GM18951 (cell line): ENCODE data around the gene ZBTB16.

ENCODE experiments used
- POLR2A ChIP-seq: IDR thresholded peaks from 4 replicates; pipeline ENCODE4 v1.6.1; 2011; ENCODE audit warnings: mild to moderate bottlenecking; ENCODE audit not compliant: insufficient read length, insufficient read depth; ENCODE audit errors: extremely low read depth
- in situ Hi-C: fragments of 300-500 bp; cut with MboI; formaldehyde crosslinking; loops from one replicate; pipeline ENCODE4 v1.12.0; 2022; ENCODE audit warnings: low sequenced_read_pairs, mixed read lengths, inconsistent platforms; ENCODE audit not compliant: unreplicated experiment

The ZBTB16 gene

DNA sequence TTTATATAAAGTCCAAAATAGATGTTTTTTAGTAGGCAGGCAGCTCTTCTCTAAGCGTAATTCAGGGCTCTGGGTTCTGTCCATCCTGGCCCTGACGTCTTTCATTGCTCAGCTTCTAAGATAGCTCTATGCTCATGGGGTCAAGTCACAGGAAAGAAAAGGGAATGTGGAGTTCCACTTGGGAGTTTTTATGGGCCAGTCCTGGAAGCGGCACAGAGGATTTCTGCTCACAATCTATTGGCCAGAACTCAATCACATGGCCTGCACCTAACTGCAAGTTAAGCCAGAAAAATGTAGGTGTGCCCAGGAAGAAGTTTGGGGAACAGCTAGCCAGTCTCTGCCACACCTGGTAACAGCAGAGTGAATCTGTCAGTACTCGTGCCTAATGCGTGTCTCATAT, 7.4 kb upstream of the ZBTB16 start:
- in situ Hi-C loops: no loop called here

DNA sequence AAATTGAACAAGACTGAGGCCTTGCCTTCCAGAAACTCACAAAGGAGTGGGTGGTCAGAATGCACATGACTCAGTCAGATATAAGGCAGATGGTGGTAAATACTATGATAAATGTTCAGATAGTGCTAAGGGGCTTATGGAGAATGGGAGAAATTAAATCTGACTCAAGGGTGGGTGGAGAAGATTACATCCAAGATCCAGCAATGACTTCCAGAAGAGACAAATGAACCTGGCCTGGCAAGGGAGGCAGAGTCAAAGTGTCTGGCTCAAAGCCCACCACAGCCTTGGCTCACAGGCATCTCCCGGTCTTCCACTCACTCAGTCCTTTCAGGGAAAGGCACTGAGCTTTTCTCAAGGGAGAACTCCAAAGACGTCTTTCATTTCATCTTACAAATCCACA, 6.1 kb upstream of the ZBTB16 start:
- no peak for TF ChIP-seq POLR2A
- in situ Hi-C loops: no loop called here

More for the DNA sequence above, 7.4 kb upstream of the ZBTB16 start:
- TF ChIP-seq POLR2A: no peak

DNA sequence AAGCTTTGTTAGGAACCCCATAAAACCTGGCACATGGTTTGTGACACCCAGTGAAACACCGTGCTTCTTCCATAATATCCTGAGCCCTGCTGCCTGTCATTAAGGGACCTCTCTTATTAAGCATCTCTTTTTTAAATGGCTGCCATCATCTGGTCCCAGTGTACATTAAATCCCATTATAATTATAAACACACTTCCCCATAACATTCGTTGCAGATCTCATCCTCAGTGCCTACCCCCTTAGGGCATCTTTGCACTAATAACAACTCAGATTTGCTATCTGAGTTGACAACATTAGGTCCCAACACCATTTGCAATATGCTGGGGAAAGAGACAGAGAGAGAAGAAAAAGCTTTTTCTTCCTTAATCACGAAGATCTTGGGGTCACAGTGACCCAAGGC, 4.7 kb upstream of the ZBTB16 start:
- in situ Hi-C loops: no loop called here
- TF ChIP-seq POLR2A: no peak

DNA sequence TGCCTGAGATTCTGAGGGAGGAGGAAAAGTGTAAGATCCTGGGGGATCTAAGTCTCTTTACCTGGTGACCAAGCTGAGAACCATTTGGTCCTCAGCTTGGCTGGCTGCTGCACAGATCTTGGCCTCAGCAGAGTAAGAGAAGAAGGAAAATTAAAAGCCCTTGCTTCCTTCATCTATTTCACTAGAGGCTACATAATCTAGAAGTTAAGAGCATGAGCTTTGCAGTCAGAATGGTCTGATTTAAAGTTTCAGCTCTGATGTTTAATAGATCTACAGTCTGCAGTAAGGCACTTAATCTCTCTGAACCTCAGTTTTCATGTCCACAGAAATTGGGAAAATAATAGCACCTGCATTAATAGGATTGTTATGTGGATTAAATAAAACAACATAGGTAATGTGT, 3.1 kb upstream of the ZBTB16 start:
- no peak for TF ChIP-seq POLR2A
- in situ Hi-C loops: no loop called here

DNA sequence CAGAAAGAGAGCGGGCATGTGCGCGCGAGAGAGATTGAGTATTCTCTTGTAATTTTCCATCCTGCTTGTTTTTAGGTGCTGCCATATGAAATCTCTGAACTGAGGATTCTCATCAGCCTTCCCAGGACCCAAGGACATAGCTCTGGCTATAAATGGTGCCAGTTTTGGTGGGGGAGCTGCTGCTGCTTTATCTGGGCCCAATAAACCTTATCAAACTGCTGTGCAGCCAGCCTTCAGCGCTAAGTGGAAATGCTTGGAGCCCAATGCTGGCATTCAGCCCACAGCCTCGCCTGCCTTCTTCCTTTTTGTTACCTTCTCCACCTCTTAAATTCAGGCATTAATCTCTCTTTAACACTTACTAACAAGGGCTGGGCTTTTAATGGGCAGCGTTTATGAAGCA, 2.4 kb upstream of the ZBTB16 start:
- in situ Hi-C loops: no loop called here
- TF ChIP-seq POLR2A: no peak

DNA sequence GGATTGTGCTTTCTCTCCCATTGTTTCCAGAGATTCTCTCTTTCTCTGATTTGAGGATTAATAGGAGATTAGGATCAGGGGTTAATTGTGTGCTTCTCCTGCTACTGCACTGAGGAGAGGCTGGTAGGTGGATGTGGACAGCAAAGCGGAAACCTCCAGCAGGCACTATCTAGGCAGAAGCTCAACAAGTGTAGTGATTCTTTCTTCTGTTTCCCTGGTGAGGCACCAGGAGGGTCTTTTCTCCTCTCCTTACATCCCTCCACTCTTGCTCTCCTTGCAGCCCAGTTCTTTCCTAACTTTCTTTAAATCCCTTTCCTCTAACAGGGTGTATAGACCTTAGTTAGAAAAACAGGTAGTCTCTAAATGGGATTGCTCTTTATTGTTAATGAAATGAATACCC, 1.9 kb upstream of the ZBTB16 start:
- in situ Hi-C loops: no loop called here
- no peak for TF ChIP-seq POLR2A

DNA sequence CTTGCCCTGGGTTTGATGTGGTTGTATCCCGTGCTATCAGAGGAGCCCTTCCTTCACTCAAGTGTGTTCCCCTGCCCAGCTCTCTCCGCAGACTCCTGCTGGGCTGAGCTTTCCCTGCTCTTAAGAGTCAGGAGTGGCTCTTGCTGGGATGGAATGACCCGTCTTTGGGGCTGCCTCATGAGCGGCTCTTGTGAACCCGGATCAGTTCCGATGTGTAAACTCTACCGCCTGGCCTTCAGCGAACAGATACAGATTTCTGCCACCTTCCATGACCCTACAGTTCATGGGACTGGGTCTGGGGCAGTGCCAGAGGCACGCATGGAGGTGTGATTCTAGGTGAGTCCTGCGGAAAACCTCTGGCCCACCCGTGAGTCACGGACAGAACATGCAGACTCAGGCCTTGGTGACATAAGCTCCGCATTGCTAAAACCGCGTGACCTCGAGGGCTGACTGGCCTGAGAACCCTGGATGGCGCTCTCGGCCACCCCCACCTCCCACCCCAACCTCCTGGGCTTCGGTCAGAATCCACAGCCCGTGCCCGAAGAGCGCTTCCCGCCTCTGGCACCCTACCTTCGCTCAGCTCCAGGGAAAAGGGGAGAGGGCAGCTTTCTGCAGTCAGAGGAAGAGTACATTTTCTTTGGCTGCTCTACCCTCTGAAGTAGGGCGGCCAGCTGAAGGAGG, 1.3 kb upstream of the ZBTB16 start:
- in situ Hi-C loops: no loop called here
- TF ChIP-seq POLR2A: no peak

DNA sequence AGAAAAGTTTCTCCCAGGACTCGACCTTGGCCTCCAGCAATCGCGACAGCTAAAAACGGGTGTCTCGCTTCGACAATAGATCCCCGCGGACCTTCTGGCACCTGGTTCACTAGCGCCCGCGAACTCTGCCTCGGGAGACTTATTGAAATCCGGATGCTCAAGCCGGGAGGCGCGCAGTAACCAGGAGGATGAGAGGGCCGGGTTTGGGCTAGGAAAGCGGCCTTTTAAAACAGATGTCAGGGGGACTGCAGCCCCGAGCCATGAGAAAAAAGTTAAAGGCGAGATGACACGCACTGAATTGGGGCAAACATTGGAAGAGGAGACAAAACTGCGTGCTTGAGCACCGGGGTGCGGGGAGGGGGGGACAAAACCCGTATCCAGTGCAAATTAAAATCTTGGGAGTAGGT, 637 bp upstream of the ZBTB16 start:
- in situ Hi-C loops: no loop called here
- TF ChIP-seq POLR2A: no peak

DNA sequence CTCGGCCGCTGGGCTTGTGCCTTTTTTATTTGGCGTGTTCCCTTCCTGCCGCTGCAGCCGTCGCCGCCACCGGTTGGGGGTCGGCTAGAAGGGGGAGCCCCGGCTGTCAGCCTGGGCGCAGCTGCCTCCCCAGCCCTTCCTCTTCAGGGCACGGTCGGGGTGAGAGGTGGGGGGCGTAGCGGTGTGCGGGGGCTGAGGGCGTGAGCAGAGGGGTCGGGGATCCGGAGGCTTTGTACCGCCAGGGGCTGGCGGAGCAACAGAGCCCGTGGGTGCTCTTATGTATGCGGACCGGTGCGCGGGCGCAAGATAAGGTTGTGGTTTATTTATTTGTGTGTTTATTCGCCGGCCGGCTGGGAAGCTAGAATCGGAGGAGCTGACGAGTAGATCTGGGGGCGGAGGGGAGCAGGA, 477 bp downstream of the ZBTB16 start:
- in situ Hi-C loops: no loop called here
- no peak for TF ChIP-seq POLR2A

DNA sequence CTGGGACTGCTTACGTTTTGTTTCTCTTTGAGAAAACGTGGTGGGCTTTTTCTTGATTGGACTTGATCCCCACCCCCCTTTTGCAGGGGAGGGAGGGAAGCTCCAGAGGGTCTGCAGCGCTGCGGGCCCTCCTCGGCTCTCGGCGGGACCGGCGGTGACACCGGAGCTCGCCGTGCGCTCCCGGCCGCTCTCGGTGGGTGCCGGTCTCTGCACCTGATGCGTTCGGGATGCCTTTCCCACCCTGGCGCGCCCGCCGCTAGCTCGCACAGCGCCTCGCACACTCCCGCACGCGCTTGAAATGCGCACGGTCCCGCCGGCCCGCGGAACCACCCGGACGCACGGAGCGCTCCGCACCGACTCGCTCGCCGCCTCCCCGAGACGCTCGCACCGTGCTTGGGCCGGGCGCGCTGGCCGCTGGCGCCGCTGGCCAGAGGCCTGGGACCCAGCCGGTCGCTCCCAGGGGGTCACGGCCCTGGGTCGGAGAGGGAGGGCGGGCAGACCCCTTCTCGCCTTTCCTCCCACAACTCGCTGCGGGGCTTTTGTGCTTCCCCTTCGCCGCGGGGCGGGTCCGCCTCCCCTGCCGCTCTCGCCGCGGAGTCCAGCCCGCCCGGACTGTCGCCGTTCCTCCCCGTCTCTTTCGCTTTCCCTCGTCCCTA, 1.0 kb downstream of the ZBTB16 start:
- in situ Hi-C loops: no loop called here
- no peak for TF ChIP-seq POLR2A

DNA sequence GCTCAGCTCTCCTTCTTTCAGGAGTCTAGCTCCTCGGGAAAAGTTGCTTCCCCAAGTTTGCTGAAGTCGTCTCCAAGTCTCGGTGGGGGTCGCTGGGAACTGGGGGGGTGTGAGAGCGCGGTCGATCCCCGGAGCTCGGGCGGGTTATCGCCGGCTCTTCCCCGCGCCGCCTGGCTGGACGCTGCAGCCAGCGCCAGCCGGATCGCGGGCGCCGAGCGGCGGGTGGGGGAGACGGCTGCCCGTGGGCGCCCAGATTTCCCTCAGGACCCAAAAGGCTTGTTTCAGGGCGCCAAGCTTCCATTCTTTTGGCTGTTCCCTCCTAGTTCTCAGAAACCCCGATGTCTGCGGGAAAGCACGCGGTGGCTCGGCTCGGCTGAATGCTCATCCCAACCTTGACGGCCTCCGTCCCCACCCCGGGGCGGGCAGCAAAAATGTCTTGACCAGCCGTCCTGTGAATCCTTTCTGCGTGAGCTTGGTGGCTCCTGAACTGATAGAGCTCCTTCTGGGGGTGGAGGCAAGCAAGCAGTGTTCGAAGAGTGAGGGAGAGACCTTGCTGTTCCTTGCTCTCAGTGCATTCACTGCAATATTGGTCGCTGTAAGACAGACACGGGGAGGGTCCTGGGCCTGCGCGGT, 1.7 kb downstream of the ZBTB16 start:
- TF ChIP-seq POLR2A: no peak
- in situ Hi-C loops: no loop called here

DNA sequence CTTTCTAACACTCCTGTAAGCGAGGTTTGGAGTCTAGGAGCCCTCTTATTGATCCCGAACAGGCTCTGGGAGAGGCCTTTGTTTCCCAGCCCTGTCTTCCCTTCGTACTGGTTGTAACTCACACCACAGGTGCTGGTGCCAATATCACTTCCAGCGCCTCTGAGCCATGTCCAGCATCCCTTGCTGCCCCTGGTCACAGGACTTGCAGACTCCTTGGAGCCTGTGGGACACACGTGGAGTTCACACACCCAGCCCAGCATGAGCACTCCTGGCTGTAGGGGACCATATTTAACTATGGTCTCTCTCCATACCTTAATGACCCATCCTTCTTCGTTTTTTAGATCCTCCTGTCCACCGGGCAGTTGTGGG, 2.2 kb downstream of the ZBTB16 start:
- in situ Hi-C loops: no loop called here
- no peak for TF ChIP-seq POLR2A

DNA sequence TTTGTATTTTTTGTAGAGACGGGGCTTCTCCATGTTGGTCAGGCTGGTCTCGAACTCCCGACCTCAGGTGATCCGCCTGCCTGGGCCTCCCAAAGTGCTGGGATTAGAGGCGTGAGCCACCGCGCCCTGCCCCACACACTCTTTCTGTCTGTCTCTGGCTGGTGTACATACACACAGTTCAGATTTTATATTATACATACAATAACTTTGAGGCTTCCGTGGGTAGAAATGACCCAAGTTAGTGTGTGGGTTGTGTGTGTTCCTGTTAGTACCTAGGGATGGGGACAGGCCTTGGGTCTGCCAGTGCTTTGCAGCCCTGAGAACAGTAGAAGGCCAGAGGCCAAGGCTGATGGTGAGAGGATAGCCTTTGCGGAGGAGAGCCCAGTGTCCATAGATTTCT, 2.8 kb downstream of the ZBTB16 start:
- in situ Hi-C loops: no loop called here
- TF ChIP-seq POLR2A: no peak

DNA sequence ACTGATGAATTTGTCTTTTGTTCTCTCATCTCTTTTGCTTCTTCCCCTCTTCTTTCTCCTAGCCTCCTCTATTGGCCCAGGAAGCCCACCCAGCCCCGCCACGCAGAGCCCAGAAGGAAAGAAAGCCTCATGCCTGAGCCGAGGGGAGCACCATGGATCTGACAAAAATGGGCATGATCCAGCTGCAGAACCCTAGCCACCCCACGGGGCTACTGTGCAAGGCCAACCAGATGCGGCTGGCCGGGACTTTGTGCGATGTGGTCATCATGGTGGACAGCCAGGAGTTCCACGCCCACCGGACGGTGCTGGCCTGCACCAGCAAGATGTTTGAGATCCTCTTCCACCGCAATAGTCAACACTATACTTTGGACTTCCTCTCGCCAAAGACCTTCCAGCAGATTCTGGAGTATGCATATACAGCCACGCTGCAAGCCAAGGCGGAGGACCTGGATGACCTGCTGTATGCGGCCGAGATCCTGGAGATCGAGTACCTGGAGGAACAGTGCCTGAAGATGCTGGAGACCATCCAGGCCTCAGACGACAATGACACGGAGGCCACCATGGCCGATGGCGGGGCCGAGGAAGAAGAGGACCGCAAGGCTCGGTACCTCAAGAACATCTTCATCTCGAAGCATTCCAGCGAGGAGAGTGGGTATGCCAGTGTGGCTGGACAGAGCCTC, 3.8 kb downstream of the ZBTB16 start:
- in situ Hi-C loops: no loop called here
- no peak for TF ChIP-seq POLR2A

DNA sequence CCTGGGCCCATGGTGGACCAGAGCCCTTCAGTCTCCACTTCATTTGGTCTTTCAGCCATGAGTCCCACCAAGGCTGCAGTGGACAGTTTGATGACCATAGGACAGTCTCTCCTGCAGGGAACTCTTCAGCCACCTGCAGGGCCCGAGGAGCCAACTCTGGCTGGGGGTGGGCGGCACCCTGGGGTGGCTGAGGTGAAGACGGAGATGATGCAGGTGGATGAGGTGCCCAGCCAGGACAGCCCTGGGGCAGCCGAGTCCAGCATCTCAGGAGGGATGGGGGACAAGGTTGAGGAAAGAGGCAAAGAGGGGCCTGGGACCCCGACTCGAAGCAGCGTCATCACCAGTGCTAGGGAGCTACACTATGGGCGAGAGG, 4.3 kb downstream of the ZBTB16 start:
- in situ Hi-C loops: no loop called here
- no peak for TF ChIP-seq POLR2A
